Suprapubic skin (tissue), 4 donors: Measurements from ENCODE around the gene CTSE. TPM values are rescaled to one million over a fixed set of nuclear protein-coding genes. Genes with fewer than 3 reads are reported as not detected.

Experiments
- DNase-seq, 2 donors: peaks; one replicate each; pipeline ENCODE4 v3.0.0-alpha.2; 2019; ENCODE audit warnings: low spot score in 2 of 2
- H3K27ac ChIP-seq: fragments of 200-600 bp; sonication (generic); one replicate; pipeline ENCODE4 v1.5.1; 2019
- H3K27me3 ChIP-seq: fragments of 200-600 bp; sonication (generic); one replicate; pipeline ENCODE4 v1.5.1; 2019
- H3K36me3 ChIP-seq: fragments of 200-600 bp; sonication (generic); one replicate; pipeline ENCODE4 v1.5.1; 2019
- H3K4me1 ChIP-seq: fragments of 200-600 bp; sonication (generic); one replicate; pipeline ENCODE4 v1.5.1; 2019
- H3K4me3 ChIP-seq: fragments of 200-600 bp; sonication (generic); one replicate; pipeline ENCODE4 v1.5.1; 2019; ENCODE audit warnings: mild to moderate bottlenecking
- H3K9me3 ChIP-seq: fragments of 200-600 bp; sonication (generic); one replicate; pipeline ENCODE4 v1.5.1; 2019
- CTCF ChIP-seq, 2 donors: fragments of 200-600 bp in 1 of 2; fragments of 450-650 bp in 1 of 2; sonication (generic) in 1 of 2; IDR thresholded peaks; one replicate each; pipeline ENCODE4 v1.5.1; 2016 to 2019; ENCODE audit warnings: antibody characterized with exemption in 2 of 2, mild to moderate bottlenecking in 1 of 2, moderate library complexity in 1 of 2
- EP300 ChIP-seq: sonication (generic); formaldehyde crosslinking; IDR thresholded peaks from one replicate; pipeline ENCODE4 v1.6.1; 2017; ENCODE audit warnings: antibody characterized with exemption
- POLR2A ChIP-seq, 2 donors: fragments of 450-650 bp; IDR thresholded peaks; one replicate each; pipeline ENCODE4 v1.6.1; 2017; ENCODE audit warnings: antibody characterized with exemption in 2 of 2, mild to moderate bottlenecking in 2 of 2, moderate library complexity in 2 of 2
- POLR2AphosphoS5 ChIP-seq, 3 donors: sonication (generic); formaldehyde crosslinking; IDR thresholded peaks; one replicate each; pipeline ENCODE4 v1.6.1; 2017; ENCODE audit warnings: antibody characterized with exemption in 3 of 3
- WGBS: methylation state at CpG from one replicate; pipeline ENCODE4 v1.1.5; 2018; 5-methylcytosine and 5-hydroxymethylcytosine counted together
- total RNA-seq, 4 donors: library from RNA; depleted of rRNA; stranded (reverse); fragments of >200 nt; gene quantifications; one replicate each; pipeline ENCODE4 v1.1.0, GENCODE V29; 2016

The CTSE gene
- total RNA-seq, 4 donors from 2014 or later, result not detected

GRCh38 chr1:205992218-205992882, 31.3 kb downstream of the CTSE start:
- 94% methylated on average over 14 of the region's 14 CpGs for WGBS

GRCh38 chr1:205991237-205991636, 32.5 kb downstream of the CTSE start:
- H3K27me3 ChIP-seq, result no peaks in the 10 kb centered on the region
- no peak for DNase-seq
- no peak overlapping the region for H3K4me3 ChIP-seq
- H3K36me3 ChIP-seq, result peaks cover 49% of the 10 kb centered on the region
- H3K27ac ChIP-seq, result no peak overlapping the region
- peaks cover 14% of the 10 kb centered on the region for H3K4me1 ChIP-seq
- no peaks in the 10 kb centered on the region for H3K9me3 ChIP-seq
- 91% methylated on average over 4 of the region's 4 CpGs for WGBS
- TF ChIP-seq POLR2A (IDR thresholded peaks at IDR 0.05) (no peak), EP300 (no peak), POLR2AphosphoS5 (IDR thresholded peaks at IDR 0.05) (no peak), CTCF (IDR thresholded peaks at IDR 0.05) (no peak)

More at GRCh38 chr1:205992218-205992882, 31.3 kb downstream of the CTSE start:
- Histone ChIP-seq H3K9me3 (no peaks in the 10 kb centered on the region), H3K4me3 (no peak overlapping the region), H3K36me3 (peaks cover 46% of the 10 kb centered on the region), H3K27me3 (no peaks in the 10 kb centered on the region), H3K4me1 (peaks cover 8% of the 10 kb centered on the region), H3K27ac (no peak overlapping the region)
- peak; percentile 32 to 56 for DNase-seq
- TF ChIP-seq POLR2AphosphoS5 (IDR thresholded peaks at IDR 0.05) (no peak), CTCF (IDR thresholded peaks at IDR 0.05) (no peak), EP300 (no peak), POLR2A (IDR thresholded peaks at IDR 0.05) (no peak)

- Histone ChIP-seq H3K4me1 (peaks cover 23% of the 10 kb centered on the region), H3K27me3 (no peaks in the 10 kb centered on the region), H3K9me3 (no peaks in the 10 kb centered on the region), H3K27ac (no peak overlapping the region), H3K36me3 (peaks cover 49% of the 10 kb centered on the region), H3K4me3 (no peak overlapping the region)
- 82% methylated on average over 2 of the region's 2 CpGs for WGBS
- peak in 1 of 2 donors; percentile 37 for DNase-seq
- TF ChIP-seq CTCF (IDR thresholded peaks at IDR 0.05) (no peak), POLR2AphosphoS5 (IDR thresholded peaks at IDR 0.05) (no peak), POLR2A (IDR thresholded peaks at IDR 0.05) (no peak), EP300 (no peak)
Observed at GRCh38 chr1:205990226-205990625, 33.5 kb downstream of the CTSE start.

- H3K36me3 ChIP-seq, result peaks cover 49% of the 10 kb centered on the region
- H3K27ac ChIP-seq, result no peak overlapping the region
- H3K4me1 ChIP-seq, result peaks cover 28% of the 10 kb centered on the region
- TF ChIP-seq EP300, result no peak
- no peak for TF ChIP-seq CTCF (IDR thresholded peaks at IDR 0.05)
- TF ChIP-seq POLR2A (IDR thresholded peaks at IDR 0.05), result no peak
- TF ChIP-seq POLR2AphosphoS5 (IDR thresholded peaks at IDR 0.05), result no peak
- WGBS, result 78% methylated on average over 5 of the region's 5 CpGs
- no peak for DNase-seq
- no peak overlapping the region for H3K4me3 ChIP-seq
- H3K9me3 ChIP-seq, result no peaks in the 10 kb centered on the region
- H3K27me3 ChIP-seq, result no peaks in the 10 kb centered on the region
Observed at GRCh38 chr1:205989786-205990185, 33.9 kb downstream of the CTSE start.

- Histone ChIP-seq H3K9me3 (no peaks in the 10 kb centered on the region), H3K36me3 (peaks cover 44% of the 10 kb centered on the region), H3K27me3 (no peaks in the 10 kb centered on the region), H3K4me3 (no peak overlapping the region), H3K27ac (no peak overlapping the region), H3K4me1 (peaks cover 36% of the 10 kb centered on the region)
- peak in 1 of 2 donors; percentile 56 for DNase-seq
- no peak for TF ChIP-seq EP300
- no peak for TF ChIP-seq POLR2A (IDR thresholded peaks at IDR 0.05)
- TF ChIP-seq POLR2AphosphoS5 (IDR thresholded peaks at IDR 0.05), result no peak
- no peak for TF ChIP-seq CTCF (IDR thresholded peaks at IDR 0.05)
- WGBS, result 53% methylated on average over 12 of the region's 12 CpGs
Observed at GRCh38 chr1:205988585-205988995, 35.1 kb downstream of the CTSE start.
